ENCODE measurements around the gene KNCN.

Gene KNCN

DNA sequence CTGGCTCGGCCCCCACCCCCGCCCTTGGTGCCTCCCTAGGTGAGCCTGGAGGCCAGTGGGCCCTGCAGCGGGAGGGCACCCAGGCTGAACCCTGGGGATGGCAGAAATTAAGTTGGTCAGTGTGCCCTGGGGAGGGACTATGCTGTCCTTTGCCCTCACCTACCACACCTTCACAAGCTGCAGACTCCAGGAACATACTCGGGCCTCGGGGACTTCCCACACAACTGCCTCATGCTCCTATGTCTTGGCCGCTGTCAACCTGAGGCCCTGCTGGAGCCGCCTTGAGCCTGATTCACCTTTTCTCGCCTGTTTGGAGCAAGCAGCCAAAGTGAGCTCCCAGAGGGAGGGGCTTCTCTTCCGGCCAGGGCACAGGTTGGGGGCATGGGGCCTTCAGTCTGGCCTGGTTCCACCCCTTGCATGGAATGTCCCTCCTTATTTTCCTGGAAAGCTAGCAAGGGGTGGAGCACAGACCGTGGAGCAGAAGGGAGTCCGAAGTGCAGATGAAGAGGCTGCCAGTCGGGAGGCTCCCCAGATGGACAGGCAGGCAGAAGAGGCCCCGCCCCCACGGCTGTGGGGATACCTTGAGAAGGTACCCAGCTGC is 24.7 kb downstream of the KNCN start:
- no peak overlapping the region for H3K4me3 ChIP-seq (ENCODE audit: low read depth, low read length)
- DNase-seq (ENCODE audit: low read depth): no peak
- TF ChIP-seq, protein P1, sequence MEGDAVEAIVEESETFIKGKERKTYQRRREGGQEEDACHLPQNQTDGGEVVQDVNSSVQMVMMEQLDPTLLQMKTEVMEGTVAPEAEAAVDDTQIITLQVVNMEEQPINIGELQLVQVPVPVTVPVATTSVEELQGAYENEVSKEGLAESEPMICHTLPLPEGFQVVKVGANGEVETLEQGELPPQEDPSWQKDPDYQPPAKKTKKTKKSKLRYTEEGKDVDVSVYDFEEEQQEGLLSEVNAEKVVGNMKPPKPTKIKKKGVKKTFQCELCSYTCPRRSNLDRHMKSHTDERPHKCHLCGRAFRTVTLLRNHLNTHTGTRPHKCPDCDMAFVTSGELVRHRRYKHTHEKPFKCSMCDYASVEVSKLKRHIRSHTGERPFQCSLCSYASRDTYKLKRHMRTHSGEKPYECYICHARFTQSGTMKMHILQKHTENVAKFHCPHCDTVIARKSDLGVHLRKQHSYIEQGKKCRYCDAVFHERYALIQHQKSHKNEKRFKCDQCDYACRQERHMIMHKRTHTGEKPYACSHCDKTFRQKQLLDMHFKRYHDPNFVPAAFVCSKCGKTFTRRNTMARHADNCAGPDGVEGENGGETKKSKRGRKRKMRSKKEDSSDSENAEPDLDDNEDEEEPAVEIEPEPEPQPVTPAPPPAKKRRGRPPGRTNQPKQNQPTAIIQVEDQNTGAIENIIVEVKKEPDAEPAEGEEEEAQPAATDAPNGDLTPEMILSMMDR (conservative IDR thresholded peaks at IDR 0.05; ENCODE audit: low read depth, low read length): no peak

DNA sequence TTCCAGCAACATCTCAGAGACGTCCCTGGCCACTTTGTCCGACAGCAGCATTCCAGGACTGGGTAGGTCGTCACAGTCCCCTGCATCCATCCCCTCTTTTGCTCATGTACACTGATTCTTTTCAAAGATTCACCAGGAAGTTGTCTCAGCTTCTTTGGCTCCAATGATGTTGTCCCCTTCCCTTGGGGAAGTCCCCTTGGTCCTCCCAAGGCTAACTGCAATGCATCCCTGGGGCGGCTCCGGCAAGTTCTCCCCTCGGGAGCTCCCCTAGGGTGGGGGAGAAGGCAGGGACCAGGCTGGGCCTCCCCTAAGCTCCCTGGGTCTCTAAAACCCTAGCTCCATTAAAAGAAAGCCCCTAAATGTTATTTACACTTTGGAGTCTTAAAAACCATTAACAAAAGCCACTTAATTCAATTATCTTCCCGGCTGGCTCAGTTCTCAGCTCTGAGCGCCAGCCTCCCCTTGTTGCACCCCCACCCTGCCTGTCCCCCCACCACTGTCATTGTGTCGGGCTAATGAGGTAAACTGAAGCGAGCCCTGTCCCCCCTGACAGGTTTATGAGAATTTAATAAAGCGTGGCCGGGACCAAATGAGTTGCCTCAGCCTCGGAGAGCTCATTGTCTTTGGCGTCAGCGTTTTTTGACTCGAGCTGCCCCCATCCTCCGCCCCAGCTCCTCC is 25.3 kb downstream of the KNCN start:
- DNase-seq (ENCODE audit: low read depth): no peak
- H3K4me3 ChIP-seq (ENCODE audit: low read depth, low read length): no peak overlapping the region
- TF ChIP-seq, protein P1 (conservative IDR thresholded peaks at IDR 0.05; ENCODE audit: low read depth, low read length): no peak

DNA sequence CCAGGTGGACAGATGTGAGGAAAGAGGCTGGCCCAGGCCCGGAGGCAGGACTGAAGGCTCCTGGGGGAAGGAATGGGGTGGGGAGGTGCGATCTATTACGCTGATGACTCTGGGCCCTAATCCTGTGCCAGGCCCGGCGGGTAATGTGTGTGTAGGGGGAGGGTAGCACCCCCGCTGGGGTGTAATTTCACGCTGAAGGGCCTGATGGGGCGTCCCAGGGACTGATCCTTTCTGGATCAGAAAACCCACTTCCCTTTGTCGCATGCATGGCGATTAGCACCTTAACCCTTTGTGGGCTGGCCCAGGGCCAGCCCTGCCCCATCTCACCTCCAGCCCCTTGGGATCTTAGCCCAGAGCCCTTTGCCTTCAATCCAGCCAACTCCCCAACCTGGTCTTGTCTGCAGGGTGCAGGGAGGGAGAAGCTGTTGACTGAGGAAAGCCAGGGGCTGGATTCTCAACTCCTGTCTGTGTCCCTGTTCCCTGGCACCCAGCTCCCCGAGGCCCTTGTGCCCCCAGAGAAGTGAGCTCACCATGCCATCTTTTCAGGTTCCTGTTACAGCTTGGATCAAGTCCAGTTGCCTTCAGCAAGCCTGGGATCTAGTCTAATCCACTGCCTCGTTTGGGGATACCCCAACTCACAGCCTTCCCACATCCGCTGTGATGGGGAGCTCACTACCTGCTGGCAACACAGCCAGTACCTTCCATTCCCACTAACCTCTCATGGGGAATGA is 26.0 kb downstream of the KNCN start:
- TF ChIP-seq, protein P1 (conservative IDR thresholded peaks at IDR 0.05; ENCODE audit: low read depth, low read length): no peak
- no peak overlapping the region for H3K4me3 ChIP-seq (ENCODE audit: low read depth, low read length)
- no peak for DNase-seq (ENCODE audit: low read depth)

DNA sequence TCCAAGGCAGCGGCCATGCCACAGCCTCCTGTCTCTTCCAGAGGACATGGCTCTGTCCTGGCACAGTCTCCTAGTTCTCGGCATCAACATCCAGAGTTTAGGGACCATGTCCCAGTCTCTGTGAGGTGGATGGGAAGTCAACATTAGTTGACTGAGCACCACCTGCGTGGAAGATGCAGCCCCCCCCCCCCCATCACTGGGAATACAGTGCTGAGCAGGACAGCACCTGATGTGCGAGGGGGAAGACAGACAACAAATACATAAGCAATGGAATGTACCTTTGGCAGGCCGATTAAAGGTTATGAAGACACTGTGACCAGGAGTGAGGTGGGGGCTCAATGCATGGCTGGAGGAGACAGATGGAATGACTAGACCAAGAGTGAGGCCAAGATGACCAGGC is 26.6 kb downstream of the KNCN start:
- TF ChIP-seq, protein P1 (conservative IDR thresholded peaks at IDR 0.05; ENCODE audit: low read depth, low read length): no peak
- DNase-seq (ENCODE audit: low read depth): no peak
- no peak overlapping the region for H3K4me3 ChIP-seq (ENCODE audit: low read depth, low read length)

DNA sequence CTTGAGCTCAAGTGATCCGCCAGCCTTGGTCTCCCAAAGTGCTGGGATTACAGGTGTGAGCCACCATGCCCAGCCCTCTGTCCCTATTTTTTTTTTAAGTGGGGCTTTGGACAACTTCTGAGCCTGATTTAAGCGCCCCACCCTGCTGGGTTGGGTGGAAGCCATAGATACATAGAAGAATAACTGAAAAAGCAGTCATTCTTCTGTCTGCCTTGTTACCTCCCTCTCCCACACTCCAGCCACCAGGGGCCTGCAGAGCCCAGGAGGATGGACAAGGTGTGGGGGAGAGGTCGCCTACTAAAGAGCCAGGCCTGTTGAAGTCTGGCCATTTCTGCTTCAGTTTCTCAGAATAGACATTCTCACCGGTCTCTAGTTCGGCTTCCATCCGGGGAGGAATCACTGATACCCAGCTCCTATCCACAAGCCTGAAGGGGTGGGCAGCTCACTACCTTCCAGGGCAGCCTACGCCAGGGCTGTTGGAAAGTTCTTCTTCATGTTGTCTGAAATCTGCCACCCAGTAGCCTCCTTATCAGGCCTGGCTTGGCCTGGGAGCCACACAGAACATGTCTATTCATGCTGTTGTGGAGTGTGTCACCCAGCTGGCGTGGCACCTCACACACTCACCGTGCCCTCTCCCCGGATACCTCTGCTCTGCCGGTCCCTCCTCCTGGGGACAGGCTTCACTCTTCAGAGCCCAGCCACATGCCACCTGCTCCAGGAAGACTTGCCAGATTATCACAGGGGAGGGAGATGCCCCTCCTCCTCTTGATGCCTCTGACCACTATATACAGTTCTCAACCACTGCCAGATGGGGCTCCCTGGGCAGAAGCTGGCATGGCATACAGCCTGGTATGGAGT is 27.7 kb downstream of the KNCN start:
- no peak for DNase-seq (ENCODE audit: low read depth)
- TF ChIP-seq, protein P1 (conservative IDR thresholded peaks at IDR 0.05; ENCODE audit: low read depth, low read length): no peak
- H3K4me3 ChIP-seq (ENCODE audit: low read depth, low read length): no peak overlapping the region

DNA sequence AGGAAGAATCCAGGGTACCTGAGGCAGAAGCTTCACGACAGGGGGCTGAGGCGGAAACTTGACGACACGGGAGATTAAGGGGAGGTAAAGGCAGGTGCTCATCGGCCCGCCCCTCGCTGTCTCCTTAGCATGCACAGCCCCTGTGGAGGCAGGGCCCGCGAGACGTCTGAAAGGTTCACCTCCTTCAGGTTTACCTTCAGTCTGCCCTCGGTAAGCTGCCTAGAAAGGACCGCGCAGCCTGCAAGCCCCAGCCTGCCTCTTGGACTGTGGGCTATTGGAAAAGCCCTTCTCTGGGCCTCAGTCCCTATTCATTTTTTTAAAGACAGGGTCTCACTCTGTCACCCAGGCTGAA is 28.5 kb downstream of the KNCN start:
- no peak overlapping the region for H3K4me3 ChIP-seq (ENCODE audit: low read depth, low read length)
- DNase-seq (ENCODE audit: low read depth): no peak
- TF ChIP-seq, protein P1 (conservative IDR thresholded peaks at IDR 0.05; ENCODE audit: low read depth, low read length): no peak
